Adipose tissue (tissue), 3 donors: ENCODE results near the gene TRIM16. TPM values are rescaled to one million over a fixed set of nuclear protein-coding genes. Genes with fewer than 3 reads are reported as not detected.

Source experiments
- polyA plus RNA-seq, 3 donors: library from polyadenylated mRNA; stranded (reverse); fragments of 200-250 nt; gene quantifications; one replicate each; pipeline ENCODE4 v1.2.3, GENCODE V29; 2013
- donor health status: healthy with polysubstance abuse.
- donor health status: Bipolar disorder and iron deficiency.
- donor health status: healthy.

Gene TRIM16
- polyA plus RNA-seq, 3 donors = 7.8 to 15.5 (median 15.3) TPM

Other genes starting within 250 kb of the TRIM16 start
- gene CDRT4, start 216.7 kb downstream of the TRIM16 start, polyA plus RNA-seq = 1 to 10 TPM in 2 of 3 donors, not detected in 1; 1.3 to 3.8 TPM
- 1 to 10 TPM; 2.2 to 5.5 (median 2.4) TPM for gene TVP23C, start 120.8 kb downstream of the TRIM16 start, polyA plus RNA-seq
- 1 to 10 TPM in 1 of 3 donors, under 1 TPM in 2; 0.49 to 2.2 (median 0.88) TPM for gene FBXW10B, start 64.6 kb downstream of the TRIM16 start, polyA plus RNA-seq
- gene ZNF286A, start 15.4 kb upstream of the TRIM16 start, polyA plus RNA-seq = 1 to 10 TPM; 2.5 to 7.3 (median 3.1) TPM
- gene TBC1D26, start 48.0 kb upstream of the TRIM16 start, polyA plus RNA-seq = under 1 TPM in 1 of 3 donors, not detected in 2; 0.05 TPM